ENCODE measurements around the gene RASD2.

RASD2 gene

GRCh38 chr22:35560824-35561223, 20.2 kb downstream of the RASD2 start:
- TF ChIP-seq TAF1 (IDR thresholded peaks at IDR 0.05; ENCODE audit: borderline replicate concordance, insufficient read depth, low read length) (no peak), FOXP2 (optimal IDR thresholded peaks at IDR 0.05; ENCODE audit: borderline replicate concordance, extremely low read depth, extremely low read length, insufficient read depth) (no peak), SIN3A (IDR thresholded peaks at IDR 0.05; ENCODE audit: borderline replicate concordance, insufficient read depth, low read length) (no peak), POLR2AphosphoS5 (IDR thresholded peaks at IDR 0.05; ENCODE audit: low read depth, low read length) (no peak)
- TF ChIP-seq, protein P1, sequence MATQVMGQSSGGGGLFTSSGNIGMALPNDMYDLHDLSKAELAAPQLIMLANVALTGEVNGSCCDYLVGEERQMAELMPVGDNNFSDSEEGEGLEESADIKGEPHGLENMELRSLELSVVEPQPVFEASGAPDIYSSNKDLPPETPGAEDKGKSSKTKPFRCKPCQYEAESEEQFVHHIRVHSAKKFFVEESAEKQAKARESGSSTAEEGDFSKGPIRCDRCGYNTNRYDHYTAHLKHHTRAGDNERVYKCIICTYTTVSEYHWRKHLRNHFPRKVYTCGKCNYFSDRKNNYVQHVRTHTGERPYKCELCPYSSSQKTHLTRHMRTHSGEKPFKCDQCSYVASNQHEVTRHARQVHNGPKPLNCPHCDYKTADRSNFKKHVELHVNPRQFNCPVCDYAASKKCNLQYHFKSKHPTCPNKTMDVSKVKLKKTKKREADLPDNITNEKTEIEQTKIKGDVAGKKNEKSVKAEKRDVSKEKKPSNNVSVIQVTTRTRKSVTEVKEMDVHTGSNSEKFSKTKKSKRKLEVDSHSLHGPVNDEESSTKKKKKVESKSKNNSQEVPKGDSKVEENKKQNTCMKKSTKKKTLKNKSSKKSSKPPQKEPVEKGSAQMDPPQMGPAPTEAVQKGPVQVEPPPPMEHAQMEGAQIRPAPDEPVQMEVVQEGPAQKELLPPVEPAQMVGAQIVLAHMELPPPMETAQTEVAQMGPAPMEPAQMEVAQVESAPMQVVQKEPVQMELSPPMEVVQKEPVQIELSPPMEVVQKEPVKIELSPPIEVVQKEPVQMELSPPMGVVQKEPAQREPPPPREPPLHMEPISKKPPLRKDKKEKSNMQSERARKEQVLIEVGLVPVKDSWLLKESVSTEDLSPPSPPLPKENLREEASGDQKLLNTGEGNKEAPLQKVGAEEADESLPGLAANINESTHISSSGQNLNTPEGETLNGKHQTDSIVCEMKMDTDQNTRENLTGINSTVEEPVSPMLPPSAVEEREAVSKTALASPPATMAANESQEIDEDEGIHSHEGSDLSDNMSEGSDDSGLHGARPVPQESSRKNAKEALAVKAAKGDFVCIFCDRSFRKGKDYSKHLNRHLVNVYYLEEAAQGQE (IDR thresholded peaks at IDR 0.05; ENCODE audit: insufficient read depth in 1 of 2, low read depth in 2 of 2, low read length in 2 of 2): no peak

- TF ChIP-seq TAF1 (IDR thresholded peaks at IDR 0.05; ENCODE audit: borderline replicate concordance, insufficient read depth, low read length): no peak
- TF ChIP-seq SIN3A (IDR thresholded peaks at IDR 0.05; ENCODE audit: borderline replicate concordance, insufficient read depth, low read length): no peak
- TF ChIP-seq POLR2AphosphoS5 (IDR thresholded peaks at IDR 0.05; ENCODE audit: low read depth, low read length): no peak
- TF ChIP-seq FOXP2 (optimal IDR thresholded peaks at IDR 0.05; ENCODE audit: borderline replicate concordance, extremely low read depth, extremely low read length, insufficient read depth): no peak
- TF ChIP-seq, protein P1 (IDR thresholded peaks at IDR 0.05; ENCODE audit: insufficient read depth in 1 of 2, low read depth in 2 of 2, low read length in 2 of 2): no peak
Observed at GRCh38 chr22:35561796-35562526, 21.3 kb downstream of the RASD2 start.

GRCh38 chr22:35563211-35563610, 22.6 kb downstream of the RASD2 start:
- TF ChIP-seq POLR2AphosphoS5 (IDR thresholded peaks at IDR 0.05; ENCODE audit: low read depth, low read length) (no peak), TAF1 (IDR thresholded peaks at IDR 0.05; ENCODE audit: borderline replicate concordance, insufficient read depth, low read length) (no peak), FOXP2 (optimal IDR thresholded peaks at IDR 0.05; ENCODE audit: borderline replicate concordance, extremely low read depth, extremely low read length, insufficient read depth) (no peak), SIN3A (IDR thresholded peaks at IDR 0.05; ENCODE audit: borderline replicate concordance, insufficient read depth, low read length) (no peak)
- TF ChIP-seq, protein P1 (IDR thresholded peaks at IDR 0.05; ENCODE audit: insufficient read depth in 1 of 2, low read depth in 2 of 2, low read length in 2 of 2): no peak

DNA sequence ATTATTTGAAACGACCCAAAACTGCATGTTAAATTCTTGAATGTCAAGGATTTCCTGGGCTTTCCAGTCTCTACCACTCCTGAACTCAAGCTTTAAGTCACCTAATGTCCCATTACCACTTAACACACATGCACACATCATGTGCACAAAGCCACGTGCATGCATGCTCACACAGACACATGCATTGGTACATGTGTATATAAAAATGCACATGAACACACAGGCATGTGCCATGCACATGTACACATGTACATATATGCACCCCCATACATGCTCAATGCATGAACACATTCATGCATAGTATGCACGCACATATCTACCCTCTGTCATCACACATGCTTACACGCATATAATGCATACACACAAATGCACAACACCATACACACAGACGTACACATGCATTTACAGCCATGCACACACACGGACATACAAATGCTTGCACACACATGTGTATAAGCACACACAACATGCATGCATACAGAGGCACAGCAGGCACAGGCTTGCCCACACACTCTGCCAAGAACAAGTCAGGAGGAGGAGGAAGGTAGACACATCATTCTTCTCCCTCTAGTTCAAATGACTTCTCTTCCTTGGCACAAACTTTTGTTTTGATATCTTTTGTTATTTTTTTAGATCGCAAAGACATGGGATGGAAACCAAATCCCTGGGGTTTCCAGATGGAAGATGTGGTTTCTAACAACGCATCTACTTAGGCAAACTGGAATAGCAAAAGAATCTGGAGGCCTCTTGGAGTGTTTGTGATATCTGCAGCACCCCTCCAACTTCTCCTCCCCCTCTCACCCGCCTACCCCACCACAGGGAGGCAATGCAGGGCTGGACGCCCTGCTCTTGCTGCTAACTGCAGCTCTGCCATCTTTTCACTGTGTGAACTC, 24.6 kb downstream of the RASD2 start:
- TF ChIP-seq FOXP2 (optimal IDR thresholded peaks at IDR 0.05; ENCODE audit: borderline replicate concordance, extremely low read depth, extremely low read length, insufficient read depth): no peak
- TF ChIP-seq SIN3A (IDR thresholded peaks at IDR 0.05; ENCODE audit: borderline replicate concordance, insufficient read depth, low read length): no peak
- TF ChIP-seq, protein P1 (IDR thresholded peaks at IDR 0.05; ENCODE audit: insufficient read depth in 1 of 2, low read depth in 2 of 2, low read length in 2 of 2): no peak
- no peak for TF ChIP-seq TAF1 (IDR thresholded peaks at IDR 0.05; ENCODE audit: borderline replicate concordance, insufficient read depth, low read length)
- TF ChIP-seq POLR2AphosphoS5 (IDR thresholded peaks at IDR 0.05; ENCODE audit: low read depth, low read length): no peak
